PC-9 (cell line): ENCODE results near the gene NR2C2.

Source experiments
- EZH2 ChIP-seq: fragments of 200-600 bp; sonication (generic); IDR thresholded peaks from 2 replicates; pipeline ENCODE4 v1.8.0; 2017; ENCODE audit warnings: antibody characterized with exemption, low read depth
- TF ChIP-seq, protein P1 (sequence below): fragments of 200-600 bp; sonication (generic); conservative IDR thresholded peaks from 2 replicates; pipeline ENCODE4 v1.6.1; 2017; ENCODE audit warnings: mixed run types, antibody characterized with exemption, mild to moderate bottlenecking, moderate library complexity

GRCh38 chr3:15041950-15042349 is 94.6 kb downstream of the NR2C2 start:
- TF ChIP-seq, protein P1, sequence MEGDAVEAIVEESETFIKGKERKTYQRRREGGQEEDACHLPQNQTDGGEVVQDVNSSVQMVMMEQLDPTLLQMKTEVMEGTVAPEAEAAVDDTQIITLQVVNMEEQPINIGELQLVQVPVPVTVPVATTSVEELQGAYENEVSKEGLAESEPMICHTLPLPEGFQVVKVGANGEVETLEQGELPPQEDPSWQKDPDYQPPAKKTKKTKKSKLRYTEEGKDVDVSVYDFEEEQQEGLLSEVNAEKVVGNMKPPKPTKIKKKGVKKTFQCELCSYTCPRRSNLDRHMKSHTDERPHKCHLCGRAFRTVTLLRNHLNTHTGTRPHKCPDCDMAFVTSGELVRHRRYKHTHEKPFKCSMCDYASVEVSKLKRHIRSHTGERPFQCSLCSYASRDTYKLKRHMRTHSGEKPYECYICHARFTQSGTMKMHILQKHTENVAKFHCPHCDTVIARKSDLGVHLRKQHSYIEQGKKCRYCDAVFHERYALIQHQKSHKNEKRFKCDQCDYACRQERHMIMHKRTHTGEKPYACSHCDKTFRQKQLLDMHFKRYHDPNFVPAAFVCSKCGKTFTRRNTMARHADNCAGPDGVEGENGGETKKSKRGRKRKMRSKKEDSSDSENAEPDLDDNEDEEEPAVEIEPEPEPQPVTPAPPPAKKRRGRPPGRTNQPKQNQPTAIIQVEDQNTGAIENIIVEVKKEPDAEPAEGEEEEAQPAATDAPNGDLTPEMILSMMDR = no peak
- no peak for TF ChIP-seq EZH2
